H9 (cell line): ENCODE data around the gene GATAD2B. TPM values are rescaled to one million over a fixed set of nuclear protein-coding genes. Genes with fewer than 3 reads are reported as not detected.

Source experiments
- DNase-seq: peaks from one replicate; pipeline ENCODE4 v3.0.0-alpha.2; 2017
- H2AFZ ChIP-seq: one replicate; pipeline ENCODE4 v1.6.1; 2013; ENCODE audit warnings: mild to moderate bottlenecking, low read length, control low read depth, moderate library complexity
- H2AK5ac ChIP-seq: 2 replicates; pipeline ENCODE4 v1.6.1; 2013; ENCODE audit warnings: low read length, control low read depth, mixed read lengths; ENCODE audit not compliant: insufficient read length
- H2BK120ac ChIP-seq: one replicate; pipeline ENCODE4 v1.6.1; 2013; ENCODE audit warnings: low read depth, mild to moderate bottlenecking, low read length, control low read depth, inconsistent platforms; ENCODE audit not compliant: poor library complexity, severe bottlenecking
- H2BK12ac ChIP-seq: 2 replicates; pipeline ENCODE4 v1.6.1; 2013; ENCODE audit warnings: low read length, control low read depth, mixed read lengths, low read depth; ENCODE audit not compliant: insufficient read length
- H2BK15ac ChIP-seq: 2 replicates; pipeline ENCODE4 v1.6.1; 2013; ENCODE audit warnings: low read depth, low read length, control low read depth
- H2BK20ac ChIP-seq: one replicate; pipeline ENCODE4 v1.6.1; 2013; ENCODE audit warnings: low read depth, mild to moderate bottlenecking, low read length, control low read depth, inconsistent platforms; ENCODE audit not compliant: poor library complexity, severe bottlenecking
- H2BK5ac ChIP-seq: 2 replicates; pipeline ENCODE4 v1.6.1; 2013; ENCODE audit warnings: low read length, control low read depth, mixed read lengths; ENCODE audit not compliant: insufficient read length
- H3K14ac ChIP-seq: 2 replicates; pipeline ENCODE4 v1.6.1; 2013; ENCODE audit warnings: low read length, control low read depth; ENCODE audit not compliant: insufficient read depth
- H3K18ac ChIP-seq: 2 replicates; pipeline ENCODE4 v1.6.1; 2013; ENCODE audit warnings: low read depth, mild to moderate bottlenecking, mixed read lengths, low read length, control low read depth; ENCODE audit not compliant: insufficient read length
- H3K23ac ChIP-seq: 2 replicates; pipeline ENCODE4 v1.6.1; 2013; ENCODE audit warnings: low read length, control low read depth, mixed read lengths, low read depth; ENCODE audit not compliant: insufficient read length
- H3K23me2 ChIP-seq: 2 replicates; pipeline ENCODE4 v1.6.1; 2013; ENCODE audit warnings: low read depth, mild to moderate bottlenecking, mixed read lengths, low read length, control low read depth; ENCODE audit not compliant: insufficient read length, poor library complexity, severe bottlenecking
- H3K27ac ChIP-seq: 2 replicates; pipeline ENCODE4 v1.5.1; 2013; ENCODE audit warnings: low read length, control low read depth, mixed read lengths, low read depth; ENCODE audit not compliant: insufficient read length
- H3K27me3 ChIP-seq: 2 replicates; pipeline ENCODE4 v1.6.1; 2013; ENCODE audit warnings: low read length, control low read depth, inconsistent platforms; ENCODE audit not compliant: insufficient read depth
- H3K4ac ChIP-seq: 2 replicates; pipeline ENCODE4 v1.6.1; 2013; ENCODE audit warnings: low read depth, mild to moderate bottlenecking, control low read depth, inconsistent platforms, low read length, moderate library complexity
- H3K4me1 ChIP-seq: 2 replicates; pipeline ENCODE4 v1.6.1; 2013; ENCODE audit warnings: low read length, control low read depth, inconsistent platforms; ENCODE audit not compliant: insufficient read depth
- H3K4me2 ChIP-seq: 2 replicates; pipeline ENCODE4 v1.6.1; 2013; ENCODE audit warnings: low read length, control low read depth, mixed read lengths; ENCODE audit not compliant: insufficient read length, insufficient read depth
- H3K56ac ChIP-seq: 2 replicates; pipeline ENCODE4 v1.6.1; 2013; ENCODE audit warnings: low read depth, mild to moderate bottlenecking, mixed read lengths, low read length, control low read depth; ENCODE audit not compliant: insufficient read length
- H3K79me1 ChIP-seq: 2 replicates; pipeline ENCODE4 v1.6.1; 2013; ENCODE audit warnings: low read depth, mild to moderate bottlenecking, moderate library complexity, low read length, control low read depth, inconsistent platforms; ENCODE audit not compliant: insufficient read depth, poor library complexity, severe bottlenecking
- H3K79me2 ChIP-seq: 2 replicates; pipeline ENCODE4 v1.6.1; 2013; ENCODE audit warnings: low read length, control low read depth, inconsistent platforms; ENCODE audit not compliant: insufficient read depth
- H3K9ac ChIP-seq: 2 replicates; pipeline ENCODE4 v1.6.1; 2013; ENCODE audit warnings: low read length, control low read depth, mixed read lengths; ENCODE audit not compliant: insufficient read length; ENCODE audit errors: extremely low read depth
- H3K9me3 ChIP-seq: one replicate; pipeline ENCODE4 v1.6.1; 2013; ENCODE audit warnings: low read depth, low read length, inconsistent platforms; ENCODE audit not compliant: control insufficient read depth
- H3T11ph ChIP-seq: one replicate; pipeline ENCODE4 v1.6.1; 2013; ENCODE audit warnings: mild to moderate bottlenecking, low read length, control low read depth, inconsistent platforms
- H4K20me1 ChIP-seq: one replicate; pipeline ENCODE4 v1.6.1; 2013; ENCODE audit not compliant: control insufficient read depth, insufficient read length, insufficient read depth
- H4K5ac ChIP-seq: 2 replicates; pipeline ENCODE4 v1.6.1; 2013; ENCODE audit warnings: low read depth, mild to moderate bottlenecking, mixed read lengths, low read length, control low read depth; ENCODE audit not compliant: insufficient read length
- H4K8ac ChIP-seq: replicated peaks from 2 replicates; pipeline ENCODE4 v1.6.1; 2013; ENCODE audit warnings: low read length, control low read depth, mixed read lengths, low read depth; ENCODE audit not compliant: insufficient read length
- H4K91ac ChIP-seq: 2 replicates; pipeline ENCODE4 v1.6.1; 2013; ENCODE audit warnings: low read depth, mild to moderate bottlenecking, moderate library complexity, mixed read lengths, low read length, control low read depth; ENCODE audit not compliant: insufficient read length
- H3K27ac Mint-ChIP-seq, 3 experiments: 2 replicates in 2 of 3; 3 replicates in 1 of 3; pipeline ENCODE4 v1.8.0; 2020 to 2021; ENCODE audit warnings: mixed read lengths in 3 of 3, mild to moderate bottlenecking in 1 of 3, moderate library complexity in 1 of 3
- H3K27me3 Mint-ChIP-seq: 2 replicates; pipeline ENCODE4 v1.8.0; 2021; ENCODE audit warnings: low read depth, mild to moderate bottlenecking, moderate library complexity, mixed read lengths
- H3K36me3 Mint-ChIP-seq, 3 experiments: 2 replicates in 2 of 3; 3 replicates in 1 of 3; pipeline ENCODE4 v1.8.0; 2020 to 2021; ENCODE audit warnings: low read depth in 3 of 3, mixed read lengths in 3 of 3; ENCODE audit not compliant: insufficient read depth in 1 of 3
- H3K4me1 Mint-ChIP-seq, 2 experiments: 2 replicates each; pipeline ENCODE4 v1.8.0; 2020; ENCODE audit warnings: mixed read lengths in 2 of 2
- H3K4me3 Mint-ChIP-seq, 2 experiments: 2 replicates in 1 of 2; 3 replicates in 1 of 2; pipeline ENCODE4 v1.8.0; 2020 to 2021; ENCODE audit warnings: mild to moderate bottlenecking in 2 of 2, mixed read lengths in 2 of 2, moderate library complexity in 1 of 2
- H3K9me3 Mint-ChIP-seq, 2 experiments: 2 replicates in 1 of 2; 3 replicates in 1 of 2; pipeline ENCODE4 v1.8.0; 2020; ENCODE audit warnings: mild to moderate bottlenecking in 2 of 2, mixed read lengths in 2 of 2, moderate library complexity in 1 of 2
- CTCF ChIP-seq: fragments of 200-600 bp; sonication (generic); conservative IDR thresholded peaks from 3 replicates; pipeline ENCODE4 v1.8.0; 2021; ENCODE audit warnings: antibody characterized with exemption, mild to moderate bottlenecking
- WGBS: extraction: QIAGEN DNeasy Blood & Tissue Kit; methylation state at CpG from one replicate; pipeline ENCODE4 v1.1.7; 2013; ENCODE audit warnings: missing lambda C conversion rate, low lambda C conversion rate, mixed read lengths; ENCODE audit not compliant: insufficient read length; ENCODE audit errors: extremely low coverage; 5-methylcytosine and 5-hydroxymethylcytosine counted together
- total RNA-seq: library from RNA; stranded (reverse); gene quantifications from 2 replicates; pipeline ENCODE4 v1.2.1, GENCODE V29; 2021

Gene GATAD2B
- total RNA-seq, 1 experiment from 2014 or later, result 44.1 TPM

GRCh38 chr1:153967107-153967999 lies 44.6 kb upstream of the GATAD2B start, which contains the start of gene CREB3L4:
Gene CREB3L4, plus strand, starts transcription at chr1:153967902. Its CDS starts 624 bp downstream, at chr1:153968526.
- Histone ChIP-seq H3K23ac (no peak within 1 kb of the TSS), H3K23me2 (peaks cover 21% of the 10 kb centered on the region), H2AK5ac (no peak within 1 kb of the TSS), H3K4me2 (peak within 1 kb of the TSS; percentile 81), H3K18ac (peak within 1 kb of the TSS; percentile 77), H2BK120ac (no peak within 1 kb of the TSS), H4K8ac (no peak within 1 kb of the TSS), H3K4me1 (no peaks in the 10 kb centered on the region), H2BK15ac (no peak within 1 kb of the TSS), H3T11ph (no peak within 1 kb of the TSS), H4K91ac (no peak within 1 kb of the TSS), H2BK12ac (no peak within 1 kb of the TSS), H3K9me3 (no peaks in the 10 kb centered on the region), H3K56ac (no peak within 1 kb of the TSS), H3K9ac (peak within 1 kb of the TSS; percentile 94), H2AFZ (no peak within 1 kb of the TSS), H3K27me3 (no peaks in the 10 kb centered on the region), H3K79me2 (peaks cover 6% of the 10 kb centered on the region; the same call in 1 of the 2 replicates), H4K5ac (peak within 1 kb of the TSS; percentile 0), H2BK5ac (no peak within 1 kb of the TSS), H3K4ac (no peak within 1 kb of the TSS), H3K79me1 (peaks cover 3% of the 10 kb centered on the region), H2BK20ac (no peak within 1 kb of the TSS), H3K27ac (peak within 1 kb of the TSS; percentile 92), H4K20me1 (no peaks in the 10 kb centered on the region), H3K14ac (peak within 1 kb of the TSS; percentile 85; the same call in 1 of the 2 replicates)
- Mint-ChIP-seq H3K4me1 (peaks cover 31 to 44% of the 10 kb centered on the region in 2 experiments), H3K27me3 (no peaks in the 10 kb centered on the region), H3K36me3 (peaks cover 10 to 17% (median 17%) of the 10 kb centered on the region in 3 experiments; a peak in 6 of 7 replicates), H3K9me3 (peaks cover 0 to 4% of the 10 kb centered on the region in 2 experiments; a peak in 2 of 5 replicates), H3K4me3 (peak within 1 kb of the TSS; percentile 87 to 96), H3K27ac (peak within 1 kb of the TSS; percentile 99 to 100 (median 99))
- peak; percentile 96 for DNase-seq
- WGBS, result no CpG with 5 or more reads among the region's 60 CpGs
- TF ChIP-seq CTCF, result peak; percentile 48; the same call in 2 of the 3 replicates
